ENCODE results near the gene SLC39A12.

- TF ChIP-seq CTCF (IDR thresholded peaks at IDR 0.05) (no peak), POLR2A (IDR thresholded peaks at IDR 0.05; ENCODE audit: low read depth) (no peak)
Observed at GRCh38 chr10:18010050-18010449, 58.3 kb downstream of the SLC39A12 start.
